ENCODE results near the gene NKX2-4.
"Not testable (repeated sequence)": the region's sequence is repeated elsewhere in the genome, so short reads cannot be mapped to it uniquely, and the experiment has no call there.

The NKX2-4 gene

DNA sequence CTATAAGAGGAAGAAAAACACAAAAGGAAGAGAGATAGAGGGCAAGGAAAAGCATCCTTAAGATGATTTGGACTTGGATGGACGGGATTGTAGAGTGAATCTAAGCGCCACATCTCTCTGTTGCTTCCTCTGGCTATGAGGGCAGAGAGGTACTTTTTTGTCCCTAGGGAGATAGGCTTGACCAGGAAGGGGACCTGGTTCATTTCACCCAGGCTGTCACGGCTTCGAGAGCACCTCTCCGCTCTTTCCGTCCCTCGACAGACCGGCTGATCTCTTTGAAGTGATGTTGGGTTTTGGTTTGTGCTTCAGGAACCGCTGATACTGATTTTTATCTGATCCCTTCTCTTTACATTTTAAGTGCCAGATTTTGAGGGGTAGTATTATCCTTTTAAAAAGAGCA lies 19.6 kb downstream of the NKX2-4 start:
- Histone ChIP-seq H3K9me3 (ENCODE audit: control extremely low read depth in 1 of 5, control insufficient read depth in 4 of 5, insufficient read depth in 2 of 5, low read depth in 1 of 5, low read length in 4 of 5) (no peaks in the 10 kb centered on the region), H3K4me3 (ENCODE audit: control insufficient read depth in 1 of 7, extremely low read depth in 1 of 7, insufficient read depth in 4 of 7, low read depth in 2 of 7, low read length in 6 of 7) (no peak overlapping the region), H3K27me3 (replicated peaks in 2 of 5; ENCODE audit: control insufficient read depth in 4 of 5, insufficient read depth in 5 of 5, low read length in 4 of 5) (no peaks in the 10 kb centered on the region), H3K4me1 (ENCODE audit: control extremely low read depth in 1 of 4, control insufficient read depth in 4 of 4, insufficient read depth in 4 of 4, low read length in 3 of 4) (no peaks in the 10 kb centered on the region), H3K36me3 (ENCODE audit: control insufficient read depth in 4 of 4, insufficient read depth in 4 of 4, low read length in 3 of 4) (peaks cover 15 to 47% (median 24%) of the 10 kb centered on the region in 4 experiments), H3K27ac (ENCODE audit: insufficient read depth in 1 of 2, low read depth in 1 of 2, low read length in 2 of 2, poor library complexity in 1 of 2, severe bottlenecking in 2 of 2) (no peak overlapping the region)
- ChIA-PET POLR2A (no interaction called here), CTCF (no interaction called here)
- 96% methylated on average over 2 of the region's 9 CpGs for WGBS (ENCODE audit: insufficient coverage)
- no peak for DNase-seq

DNA sequence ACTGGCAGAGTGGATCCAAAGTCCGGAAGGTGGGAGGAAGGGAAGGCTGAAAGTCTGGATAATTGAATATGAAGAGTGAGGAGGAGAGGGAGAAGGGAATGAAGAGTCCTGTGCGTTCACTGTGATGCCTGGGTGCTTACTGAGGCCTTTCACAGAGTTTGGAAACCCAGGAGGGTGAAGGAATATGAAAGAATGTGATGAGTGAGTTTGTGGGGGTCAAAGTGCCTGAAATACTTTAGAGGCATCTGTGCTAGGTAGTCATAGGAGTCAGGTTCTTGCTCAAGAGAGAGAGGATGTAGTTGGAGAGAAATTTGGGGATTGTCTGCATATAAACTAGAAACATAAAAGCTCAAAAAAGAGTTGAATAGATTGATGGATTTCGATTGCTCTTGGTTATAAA lies 20.7 kb downstream of the NKX2-4 start:
- Histone ChIP-seq H3K36me3 (ENCODE audit: control insufficient read depth in 4 of 4, insufficient read depth in 4 of 4, low read length in 3 of 4) (peaks cover 12 to 46% (median 20%) of the 10 kb centered on the region in 4 experiments), H3K27ac (ENCODE audit: insufficient read depth in 1 of 2, low read depth in 1 of 2, low read length in 2 of 2, poor library complexity in 1 of 2, severe bottlenecking in 2 of 2) (no peak overlapping the region), H3K4me1 (ENCODE audit: control extremely low read depth in 1 of 4, control insufficient read depth in 4 of 4, insufficient read depth in 4 of 4, low read length in 3 of 4) (no peaks in the 10 kb centered on the region), H3K4me3 (ENCODE audit: control insufficient read depth in 1 of 7, extremely low read depth in 1 of 7, insufficient read depth in 4 of 7, low read depth in 2 of 7, low read length in 6 of 7) (no peak overlapping the region), H3K27me3 (replicated peaks in 2 of 5; ENCODE audit: control insufficient read depth in 4 of 5, insufficient read depth in 5 of 5, low read length in 4 of 5) (no peaks in the 10 kb centered on the region), H3K9me3 (ENCODE audit: control extremely low read depth in 1 of 5, control insufficient read depth in 4 of 5, insufficient read depth in 2 of 5, low read depth in 1 of 5, low read length in 4 of 5) (no peaks in the 10 kb centered on the region)
- ChIA-PET CTCF (no interaction called here), POLR2A (no interaction called here)
- WGBS (ENCODE audit: insufficient coverage) = 100% methylated on average over 2 of the region's 3 CpGs
- no peak for DNase-seq

DNA sequence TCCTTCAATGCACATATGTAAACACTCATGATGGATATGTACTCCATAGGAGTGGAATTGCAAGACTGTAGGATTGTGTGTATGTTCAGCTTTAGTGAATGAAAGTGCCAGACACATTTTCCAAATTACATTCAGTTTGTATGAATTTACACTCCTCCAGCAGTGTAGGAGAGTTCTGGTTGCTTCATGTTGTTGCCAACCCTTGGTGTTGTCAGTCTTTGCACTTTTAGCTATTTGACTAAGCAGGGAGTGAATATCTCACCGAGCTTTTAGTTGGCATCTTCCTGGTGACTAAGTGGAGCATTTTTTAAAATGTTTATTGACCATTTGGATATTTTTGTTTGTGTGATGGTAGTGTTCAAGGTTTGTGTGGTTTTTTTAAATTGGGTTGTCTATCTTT lies 23.9 kb downstream of the NKX2-4 start:
- no peak overlapping the region for H3K27ac ChIP-seq (ENCODE audit: insufficient read depth in 1 of 2, low read depth in 1 of 2, low read length in 2 of 2, poor library complexity in 1 of 2, severe bottlenecking in 2 of 2)
- POLR2A ChIA-PET = no interaction called here
- peaks cover 12 to 50% (median 30%) of the 10 kb centered on the region in 4 experiments for H3K36me3 ChIP-seq (ENCODE audit: control insufficient read depth in 4 of 4, insufficient read depth in 4 of 4, low read length in 3 of 4)
- no peak for DNase-seq
- H3K4me1 ChIP-seq (ENCODE audit: control extremely low read depth in 1 of 4, control insufficient read depth in 4 of 4, insufficient read depth in 4 of 4, low read length in 3 of 4) = no peaks in the 10 kb centered on the region
- WGBS (ENCODE audit: insufficient coverage) = no CpG with 5 or more reads among the region's 1 CpG
- no peaks in the 10 kb centered on the region for H3K27me3 ChIP-seq (replicated peaks in 2 of 5; ENCODE audit: control insufficient read depth in 4 of 5, insufficient read depth in 5 of 5, low read length in 4 of 5)
- H3K9me3 ChIP-seq (ENCODE audit: control extremely low read depth in 1 of 5, control insufficient read depth in 4 of 5, insufficient read depth in 2 of 5, low read depth in 1 of 5, low read length in 4 of 5) = no peaks in the 10 kb centered on the region
- CTCF ChIA-PET = no interaction called here
- H3K4me3 ChIP-seq (ENCODE audit: control insufficient read depth in 1 of 7, extremely low read depth in 1 of 7, insufficient read depth in 4 of 7, low read depth in 2 of 7, low read length in 6 of 7) = no peak overlapping the region

DNA sequence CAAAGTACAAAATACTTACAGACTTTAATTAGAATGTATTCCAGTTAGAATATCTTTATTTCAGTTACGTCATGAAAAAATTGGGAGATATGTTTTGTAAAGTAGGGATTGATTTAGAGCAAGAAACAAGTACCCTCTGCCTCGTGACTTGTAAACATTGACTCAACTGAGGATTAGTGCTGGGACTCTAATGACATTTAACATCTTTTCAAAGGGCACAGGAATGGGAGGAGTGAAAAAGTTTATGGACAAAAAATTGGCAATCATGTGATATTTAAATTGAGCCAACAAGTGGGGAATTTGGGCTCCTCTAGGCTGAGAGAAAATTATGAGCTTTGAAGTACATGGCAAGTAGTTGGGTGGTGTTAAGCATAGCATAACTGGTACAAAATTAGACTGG lies 25.3 kb downstream of the NKX2-4 start:
- 100% methylated on average over 2 of the region's 2 CpGs for WGBS (ENCODE audit: insufficient coverage)
- H3K4me1 ChIP-seq (ENCODE audit: control extremely low read depth in 1 of 4, control insufficient read depth in 4 of 4, insufficient read depth in 4 of 4, low read length in 3 of 4) = no peaks in the 10 kb centered on the region
- POLR2A ChIA-PET = no interaction called here

DNA sequence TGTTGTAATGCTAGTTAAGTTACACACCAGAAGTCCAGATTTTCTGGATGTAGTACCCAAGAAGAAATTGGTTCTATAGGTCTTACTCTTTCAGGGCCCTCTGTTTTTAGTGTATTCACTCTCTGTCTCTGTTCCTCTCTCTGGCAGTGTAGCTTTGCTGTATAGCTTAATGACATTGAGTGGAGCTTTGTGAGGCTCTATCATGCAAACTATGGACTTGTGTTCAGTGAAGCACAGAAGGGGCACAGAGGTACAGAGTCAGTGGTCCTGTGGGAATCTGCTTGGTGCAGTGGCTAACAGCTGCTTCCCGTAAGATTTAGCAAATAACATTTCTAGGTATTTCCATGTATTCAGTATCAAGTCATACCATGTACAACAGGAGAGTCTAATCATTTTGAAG lies 26.1 kb downstream of the NKX2-4 start:
- Histone ChIP-seq H3K9me3 (ENCODE audit: control extremely low read depth in 1 of 5, control insufficient read depth in 4 of 5, insufficient read depth in 2 of 5, low read depth in 1 of 5, low read length in 4 of 5) (no peaks in the 10 kb centered on the region), H3K4me1 (ENCODE audit: control extremely low read depth in 1 of 4, control insufficient read depth in 4 of 4, insufficient read depth in 4 of 4, low read length in 3 of 4) (no peaks in the 10 kb centered on the region), H3K27me3 (replicated peaks in 2 of 5; ENCODE audit: control insufficient read depth in 4 of 5, insufficient read depth in 5 of 5, low read length in 4 of 5) (no peaks in the 10 kb centered on the region), H3K27ac (ENCODE audit: insufficient read depth in 1 of 2, low read depth in 1 of 2, low read length in 2 of 2, poor library complexity in 1 of 2, severe bottlenecking in 2 of 2) (no peak overlapping the region), H3K36me3 (ENCODE audit: control insufficient read depth in 4 of 4, insufficient read depth in 4 of 4, low read length in 3 of 4) (peaks cover 8 to 52% (median 34%) of the 10 kb centered on the region in 4 experiments), H3K4me3 (ENCODE audit: control insufficient read depth in 1 of 7, extremely low read depth in 1 of 7, insufficient read depth in 4 of 7, low read depth in 2 of 7, low read length in 6 of 7) (no peak overlapping the region)
- WGBS (ENCODE audit: insufficient coverage) = 100% methylated on average over 1 of the region's 1 CpG
- no peak for DNase-seq
- ChIA-PET POLR2A (no interaction called here), CTCF (interaction anchor here (1.0 to 2.1 kb wide), 6 partner anchors 10 to 137 kb away, joined by 3 to 7 read pairs (median 5); no protein-coding TSS in a partner anchor)

More for the DNA sequence above, 25.3 kb downstream of the NKX2-4 start:
- Histone ChIP-seq H3K4me3 (ENCODE audit: control insufficient read depth in 1 of 7, extremely low read depth in 1 of 7, insufficient read depth in 4 of 7, low read depth in 2 of 7, low read length in 6 of 7) (no peak overlapping the region), H3K27ac (ENCODE audit: insufficient read depth in 1 of 2, low read depth in 1 of 2, low read length in 2 of 2, poor library complexity in 1 of 2, severe bottlenecking in 2 of 2) (no peak overlapping the region), H3K36me3 (ENCODE audit: control insufficient read depth in 4 of 4, insufficient read depth in 4 of 4, low read length in 3 of 4) (peaks cover 8 to 53% (median 29%) of the 10 kb centered on the region in 4 experiments), H3K27me3 (replicated peaks in 2 of 5; ENCODE audit: control insufficient read depth in 4 of 5, insufficient read depth in 5 of 5, low read length in 4 of 5) (no peaks in the 10 kb centered on the region), H3K9me3 (ENCODE audit: control extremely low read depth in 1 of 5, control insufficient read depth in 4 of 5, insufficient read depth in 2 of 5, low read depth in 1 of 5, low read length in 4 of 5) (no peaks in the 10 kb centered on the region)
- DNase-seq = no peak
- CTCF ChIA-PET = interaction anchor here (1.3 to 2.1 kb wide), 3 partner anchors 10 to 136 kb away, joined by 6 to 7 read pairs (median 6); no protein-coding TSS in a partner anchor

DNA sequence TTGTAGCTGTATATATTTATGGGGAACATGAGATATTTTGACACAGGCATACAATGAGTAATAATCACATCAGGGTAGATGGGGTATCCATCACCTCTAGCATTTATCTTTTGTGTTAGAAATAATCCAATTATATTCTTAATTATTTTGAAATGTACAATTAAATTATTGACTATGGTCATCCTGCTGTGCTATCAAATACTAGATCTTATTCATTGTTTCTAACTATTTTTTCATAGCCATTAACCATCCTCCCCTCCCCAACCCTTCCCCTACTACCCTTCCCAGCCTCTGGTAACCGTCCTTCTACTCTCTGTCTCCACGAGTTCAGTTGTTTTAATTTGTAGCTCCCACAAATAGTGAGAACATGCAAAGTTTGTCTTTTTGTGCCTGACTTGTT lies 28.5 kb downstream of the NKX2-4 start:
- Histone ChIP-seq H3K4me1 (ENCODE audit: control extremely low read depth in 1 of 4, control insufficient read depth in 4 of 4, insufficient read depth in 4 of 4, low read length in 3 of 4) (no peaks in the 10 kb centered on the region), H3K4me3 (ENCODE audit: control insufficient read depth in 1 of 7, extremely low read depth in 1 of 7, insufficient read depth in 4 of 7, low read depth in 2 of 7, low read length in 6 of 7) (no peak overlapping the region), H3K27me3 (replicated peaks in 2 of 5; ENCODE audit: control insufficient read depth in 4 of 5, insufficient read depth in 5 of 5, low read length in 4 of 5) (no peaks in the 10 kb centered on the region), H3K27ac (ENCODE audit: insufficient read depth in 1 of 2, low read depth in 1 of 2, low read length in 2 of 2, poor library complexity in 1 of 2, severe bottlenecking in 2 of 2) (no peak overlapping the region), H3K9me3 (ENCODE audit: control extremely low read depth in 1 of 5, control insufficient read depth in 4 of 5, insufficient read depth in 2 of 5, low read depth in 1 of 5, low read length in 4 of 5) (no peaks in the 10 kb centered on the region), H3K36me3 (ENCODE audit: control insufficient read depth in 4 of 4, insufficient read depth in 4 of 4, low read length in 3 of 4) (peaks cover 13 to 61% (median 43%) of the 10 kb centered on the region in 4 experiments)
- CTCF ChIA-PET = no interaction called here
- DNase-seq = no peak
- POLR2A ChIA-PET = no interaction called here
- 100% methylated on average over 1 of the region's 2 CpGs for WGBS (ENCODE audit: insufficient coverage)

DNA sequence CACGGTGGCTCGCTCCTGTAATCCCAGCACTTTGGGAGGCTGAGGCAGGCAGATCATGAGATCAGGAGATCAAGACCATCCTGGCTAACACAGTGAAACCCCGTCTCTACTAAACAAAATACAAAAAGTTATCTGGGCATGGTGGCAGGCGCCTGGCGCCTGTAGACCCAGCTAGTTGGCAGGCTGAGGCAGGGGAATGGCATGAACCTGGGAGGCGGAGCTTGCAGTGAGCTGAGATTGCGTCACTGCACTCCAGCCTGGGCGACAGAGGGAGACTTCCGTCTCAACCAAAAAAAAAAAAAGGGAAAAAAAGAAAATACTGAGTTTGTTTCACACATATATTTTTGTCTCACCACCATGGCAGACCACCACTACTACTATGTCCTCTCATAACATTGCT lies 31.1 kb downstream of the NKX2-4 start:
- DNase-seq; H3K27me3 ChIP-seq (replicated peaks in 2 of 5; ENCODE audit: control insufficient read depth in 4 of 5, insufficient read depth in 5 of 5, low read length in 4 of 5); H3K4me3 ChIP-seq (ENCODE audit: control insufficient read depth in 1 of 7, extremely low read depth in 1 of 7, insufficient read depth in 4 of 7, low read depth in 2 of 7, low read length in 6 of 7); H3K27ac ChIP-seq (ENCODE audit: insufficient read depth in 1 of 2, low read depth in 1 of 2, low read length in 2 of 2, poor library complexity in 1 of 2, severe bottlenecking in 2 of 2); H3K4me1 ChIP-seq (ENCODE audit: control extremely low read depth in 1 of 4, control insufficient read depth in 4 of 4, insufficient read depth in 4 of 4, low read length in 3 of 4); H3K9me3 ChIP-seq (ENCODE audit: control extremely low read depth in 1 of 5, control insufficient read depth in 4 of 5, insufficient read depth in 2 of 5, low read depth in 1 of 5, low read length in 4 of 5): not testable (repeated sequence)
- CTCF ChIA-PET = interaction anchor here (1.0 kb wide), 1 partner anchor 14 kb away, joined by 3 read pairs; no protein-coding TSS in a partner anchor
- peaks cover 26 to 68% (median 50%) of the 10 kb centered on the region in 4 experiments for H3K36me3 ChIP-seq (ENCODE audit: control insufficient read depth in 4 of 4, insufficient read depth in 4 of 4, low read length in 3 of 4)
- 100% methylated on average over 4 of the region's 9 CpGs for WGBS (ENCODE audit: insufficient coverage)
- POLR2A ChIA-PET = interaction anchor here (0.6 to 0.7 kb wide), 2 partner anchors 42 to 62 kb away, joined by 3 to 4 read pairs; no protein-coding TSS in a partner anchor

Data from common myeloid progenitor, CD34-positive (primary cell).